ENCODE measurements around the gene PER1.

PER1 gene

DNA sequence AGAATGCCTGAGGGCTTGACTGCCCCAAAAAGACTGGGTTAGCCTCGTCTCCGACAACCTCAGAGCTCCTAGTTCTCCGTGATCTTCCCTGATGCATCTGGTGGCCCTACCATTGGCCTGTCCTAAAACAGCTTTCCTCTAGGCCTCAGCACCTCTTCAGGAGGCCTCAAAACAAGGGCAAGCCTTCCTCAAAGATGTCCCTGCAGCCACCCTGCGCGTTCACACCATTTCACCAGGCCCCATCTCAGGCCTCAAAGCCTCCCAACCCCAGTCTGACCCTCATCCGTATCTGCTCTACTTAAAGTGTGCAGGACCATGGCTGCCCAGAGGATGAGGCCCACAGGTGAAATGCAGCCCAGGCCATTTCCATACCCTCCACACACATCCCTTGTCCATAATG is 41.3 kb downstream of the PER1 start:
- no peak for TF ChIP-seq EZH2phosphoT487 (conservative IDR thresholded peaks at IDR 0.05; ENCODE audit: low read length)
- TF ChIP-seq, protein P1, sequence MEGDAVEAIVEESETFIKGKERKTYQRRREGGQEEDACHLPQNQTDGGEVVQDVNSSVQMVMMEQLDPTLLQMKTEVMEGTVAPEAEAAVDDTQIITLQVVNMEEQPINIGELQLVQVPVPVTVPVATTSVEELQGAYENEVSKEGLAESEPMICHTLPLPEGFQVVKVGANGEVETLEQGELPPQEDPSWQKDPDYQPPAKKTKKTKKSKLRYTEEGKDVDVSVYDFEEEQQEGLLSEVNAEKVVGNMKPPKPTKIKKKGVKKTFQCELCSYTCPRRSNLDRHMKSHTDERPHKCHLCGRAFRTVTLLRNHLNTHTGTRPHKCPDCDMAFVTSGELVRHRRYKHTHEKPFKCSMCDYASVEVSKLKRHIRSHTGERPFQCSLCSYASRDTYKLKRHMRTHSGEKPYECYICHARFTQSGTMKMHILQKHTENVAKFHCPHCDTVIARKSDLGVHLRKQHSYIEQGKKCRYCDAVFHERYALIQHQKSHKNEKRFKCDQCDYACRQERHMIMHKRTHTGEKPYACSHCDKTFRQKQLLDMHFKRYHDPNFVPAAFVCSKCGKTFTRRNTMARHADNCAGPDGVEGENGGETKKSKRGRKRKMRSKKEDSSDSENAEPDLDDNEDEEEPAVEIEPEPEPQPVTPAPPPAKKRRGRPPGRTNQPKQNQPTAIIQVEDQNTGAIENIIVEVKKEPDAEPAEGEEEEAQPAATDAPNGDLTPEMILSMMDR (IDR thresholded peaks at IDR 0.05; ENCODE audit: insufficient read depth, low read length, poor library complexity, severe bottlenecking): no peak
- Histone ChIP-seq H4K20me1 (ENCODE audit: low read depth, low read length) (no peaks in the 10 kb centered on the region), H3K36me3 (ENCODE audit: low read length) (no peaks in the 10 kb centered on the region), H3K9me3 (ENCODE audit: insufficient read depth, low read length) (no peaks in the 10 kb centered on the region), H3K4me3 (ENCODE audit: insufficient read depth, low read length, poor library complexity, severe bottlenecking) (no peak overlapping the region), H3K79me2 (ENCODE audit: insufficient read depth, low read length) (no peaks in the 10 kb centered on the region), H3K27me3 (ENCODE audit: low read length) (no peaks in the 10 kb centered on the region), H3K9ac (ENCODE audit: low read length) (no peak overlapping the region), H2AFZ (ENCODE audit: low read depth, low read length, severe bottlenecking) (no peak overlapping the region), H3F3A (ENCODE audit: insufficient read depth) (no peaks in the 10 kb centered on the region), H3K27ac (ENCODE audit: low read depth, low read length) (no peak overlapping the region), H3K4me2 (ENCODE audit: low read depth, low read length, poor library complexity, severe bottlenecking) (no peak overlapping the region), H3K9me2 (replicated peaks; ENCODE audit: insufficient read depth, low read length) (no peaks in the 10 kb centered on the region)

GRCh38 chr17:8110456-8110804 is 41.8 kb downstream of the PER1 start:
- no peaks in the 10 kb centered on the region for H3K79me2 ChIP-seq (ENCODE audit: insufficient read depth, low read length)
- no peaks in the 10 kb centered on the region for H3K9me2 ChIP-seq (replicated peaks; ENCODE audit: insufficient read depth, low read length)
- H2AFZ ChIP-seq (ENCODE audit: low read depth, low read length, severe bottlenecking): no peak overlapping the region
- TF ChIP-seq, protein P1 (IDR thresholded peaks at IDR 0.05; ENCODE audit: insufficient read depth, low read length, poor library complexity, severe bottlenecking): no peak
- no peak for TF ChIP-seq EZH2phosphoT487 (conservative IDR thresholded peaks at IDR 0.05; ENCODE audit: low read length)
- no peaks in the 10 kb centered on the region for H4K20me1 ChIP-seq (ENCODE audit: low read depth, low read length)
- H3K9ac ChIP-seq (ENCODE audit: low read length): no peak overlapping the region
- no peaks in the 10 kb centered on the region for H3K27me3 ChIP-seq (ENCODE audit: low read length)
- no peaks in the 10 kb centered on the region for H3F3A ChIP-seq (ENCODE audit: insufficient read depth)
- no peaks in the 10 kb centered on the region for H3K36me3 ChIP-seq (ENCODE audit: low read length)
- no peak overlapping the region for H3K27ac ChIP-seq (ENCODE audit: low read depth, low read length)
- H3K4me3 ChIP-seq (ENCODE audit: insufficient read depth, low read length, poor library complexity, severe bottlenecking): no peak overlapping the region
- no peaks in the 10 kb centered on the region for H3K9me3 ChIP-seq (ENCODE audit: insufficient read depth, low read length)
- no peak overlapping the region for H3K4me2 ChIP-seq (ENCODE audit: low read depth, low read length, poor library complexity, severe bottlenecking)

- Histone ChIP-seq H3K9me2 (replicated peaks; ENCODE audit: insufficient read depth, low read length) (no peaks in the 10 kb centered on the region), H3K4me2 (ENCODE audit: low read depth, low read length, poor library complexity, severe bottlenecking) (peak overlapping the region; percentile 28), H3F3A (ENCODE audit: insufficient read depth) (no peaks in the 10 kb centered on the region), H2AFZ (ENCODE audit: low read depth, low read length, severe bottlenecking) (no peak overlapping the region), H3K27ac (ENCODE audit: low read depth, low read length) (no peak overlapping the region), H3K27me3 (ENCODE audit: low read length) (no peaks in the 10 kb centered on the region), H3K9me3 (ENCODE audit: insufficient read depth, low read length) (no peaks in the 10 kb centered on the region), H4K20me1 (ENCODE audit: low read depth, low read length) (no peaks in the 10 kb centered on the region), H3K9ac (ENCODE audit: low read length) (no peak overlapping the region), H3K36me3 (ENCODE audit: low read length) (no peaks in the 10 kb centered on the region), H3K4me3 (ENCODE audit: insufficient read depth, low read length, poor library complexity, severe bottlenecking) (no peak overlapping the region), H3K79me2 (ENCODE audit: insufficient read depth, low read length) (no peaks in the 10 kb centered on the region)
- no peak for TF ChIP-seq EZH2phosphoT487 (conservative IDR thresholded peaks at IDR 0.05; ENCODE audit: low read length)
- TF ChIP-seq, protein P1 (IDR thresholded peaks at IDR 0.05; ENCODE audit: insufficient read depth, low read length, poor library complexity, severe bottlenecking): peak; percentile 95
Observed at GRCh38 chr17:8109661-8110455, 42.3 kb downstream of the PER1 start.
